Parathyroid adenoma (tissue), 2 donors: ENCODE data around the gene BCL2A1.

Experiments used
- H2AFZ ChIP-seq: fragments of 300-600 bp; sonication (generic); one replicate; pipeline ENCODE4 v1.7.0; 2017; ENCODE audit warnings: antibody characterized with exemption, mild to moderate bottlenecking
- H3K27ac ChIP-seq: fragments of 300-600 bp; sonication (generic); one replicate; pipeline ENCODE4 v1.7.0; 2017
- H3K27me3 ChIP-seq: fragments of 300-600 bp; sonication (generic); one replicate; pipeline ENCODE4 v1.7.0; 2017; ENCODE audit warnings: low read length; ENCODE audit not compliant: control insufficient read depth, insufficient read depth
- H3K36me3 ChIP-seq: fragments of 300-600 bp; sonication (generic); one replicate; pipeline ENCODE4 v1.7.0; 2017; ENCODE audit warnings: low read length; ENCODE audit not compliant: control insufficient read depth, insufficient read depth
- H3K4me1 ChIP-seq: fragments of 300-600 bp; sonication (generic); one replicate; pipeline ENCODE4 v1.7.0; 2017; ENCODE audit warnings: control low read depth
- H3K4me2 ChIP-seq: fragments of 300-600 bp; sonication (generic); one replicate; pipeline ENCODE4 v1.7.0; 2017; ENCODE audit warnings: low read length
- H3K4me3 ChIP-seq: fragments of 300-600 bp; sonication (generic); one replicate; pipeline ENCODE4 v1.7.0; 2017; ENCODE audit warnings: low read depth, low read length
- H3K79me2 ChIP-seq: fragments of 300-600 bp; sonication (generic); one replicate; pipeline ENCODE4 v1.7.0; 2017; ENCODE audit warnings: control low read depth
- H3K9ac ChIP-seq: fragments of 300-600 bp; sonication (generic); one replicate; pipeline ENCODE4 v1.7.0; 2017; ENCODE audit warnings: mild to moderate bottlenecking
- H3K9me3 ChIP-seq: fragments of 300-600 bp; sonication (generic); one replicate; pipeline ENCODE4 v1.7.0; 2017; ENCODE audit warnings: low read length; ENCODE audit not compliant: control insufficient read depth
- TF ChIP-seq, protein P1 (sequence below): fragments of 300-600 bp; sonication (generic); IDR thresholded peaks from one replicate; pipeline ENCODE4 v1.7.0; 2017; ENCODE audit warnings: antibody characterized with exemption, mild to moderate bottlenecking
- donor health status: primary hyperparathyroidism.

BCL2A1 gene

DNA sequence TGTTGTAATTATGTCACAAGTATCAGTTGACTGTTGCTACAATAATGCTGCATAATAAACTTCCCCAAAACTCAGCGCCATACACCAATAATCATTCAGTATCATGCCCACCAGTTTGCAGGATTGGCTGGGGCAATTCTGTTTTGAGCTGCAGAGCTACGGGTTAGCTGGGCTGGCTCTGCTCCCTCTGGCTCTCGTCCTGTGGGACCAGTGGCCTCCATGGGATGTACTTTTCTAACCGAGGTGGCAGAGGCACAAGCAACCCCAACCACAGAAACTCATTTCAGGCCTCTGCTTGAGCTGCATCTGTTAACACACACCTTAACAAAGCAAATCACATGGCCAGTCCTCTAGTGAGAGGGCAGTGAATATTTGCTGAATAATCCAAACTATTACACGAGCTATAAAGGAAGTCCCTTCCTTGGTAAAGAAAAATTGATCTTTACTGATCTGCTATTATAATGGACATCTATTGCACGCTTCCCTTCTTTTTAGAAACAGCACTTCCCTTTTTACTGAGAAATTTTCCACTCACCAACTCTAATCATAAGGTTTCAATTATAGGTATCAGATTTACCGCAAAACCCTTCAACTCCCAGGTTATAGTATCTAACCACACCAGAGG is 10.9 kb upstream of the BCL2A1 start:
- H3K9ac ChIP-seq = no peak overlapping the region
- no peaks in the 10 kb centered on the region for H3K9me3 ChIP-seq
- H3K27ac ChIP-seq = no peak overlapping the region
- H3K36me3 ChIP-seq = no peaks in the 10 kb centered on the region
- no peak overlapping the region for H3K4me3 ChIP-seq
- no peaks in the 10 kb centered on the region for H3K79me2 ChIP-seq
- no peak overlapping the region for H3K4me2 ChIP-seq
- H3K4me1 ChIP-seq = no peaks in the 10 kb centered on the region
- TF ChIP-seq, protein P1, sequence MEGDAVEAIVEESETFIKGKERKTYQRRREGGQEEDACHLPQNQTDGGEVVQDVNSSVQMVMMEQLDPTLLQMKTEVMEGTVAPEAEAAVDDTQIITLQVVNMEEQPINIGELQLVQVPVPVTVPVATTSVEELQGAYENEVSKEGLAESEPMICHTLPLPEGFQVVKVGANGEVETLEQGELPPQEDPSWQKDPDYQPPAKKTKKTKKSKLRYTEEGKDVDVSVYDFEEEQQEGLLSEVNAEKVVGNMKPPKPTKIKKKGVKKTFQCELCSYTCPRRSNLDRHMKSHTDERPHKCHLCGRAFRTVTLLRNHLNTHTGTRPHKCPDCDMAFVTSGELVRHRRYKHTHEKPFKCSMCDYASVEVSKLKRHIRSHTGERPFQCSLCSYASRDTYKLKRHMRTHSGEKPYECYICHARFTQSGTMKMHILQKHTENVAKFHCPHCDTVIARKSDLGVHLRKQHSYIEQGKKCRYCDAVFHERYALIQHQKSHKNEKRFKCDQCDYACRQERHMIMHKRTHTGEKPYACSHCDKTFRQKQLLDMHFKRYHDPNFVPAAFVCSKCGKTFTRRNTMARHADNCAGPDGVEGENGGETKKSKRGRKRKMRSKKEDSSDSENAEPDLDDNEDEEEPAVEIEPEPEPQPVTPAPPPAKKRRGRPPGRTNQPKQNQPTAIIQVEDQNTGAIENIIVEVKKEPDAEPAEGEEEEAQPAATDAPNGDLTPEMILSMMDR = no peak
- H3K27me3 ChIP-seq = no peaks in the 10 kb centered on the region
- no peak overlapping the region for H2AFZ ChIP-seq

DNA sequence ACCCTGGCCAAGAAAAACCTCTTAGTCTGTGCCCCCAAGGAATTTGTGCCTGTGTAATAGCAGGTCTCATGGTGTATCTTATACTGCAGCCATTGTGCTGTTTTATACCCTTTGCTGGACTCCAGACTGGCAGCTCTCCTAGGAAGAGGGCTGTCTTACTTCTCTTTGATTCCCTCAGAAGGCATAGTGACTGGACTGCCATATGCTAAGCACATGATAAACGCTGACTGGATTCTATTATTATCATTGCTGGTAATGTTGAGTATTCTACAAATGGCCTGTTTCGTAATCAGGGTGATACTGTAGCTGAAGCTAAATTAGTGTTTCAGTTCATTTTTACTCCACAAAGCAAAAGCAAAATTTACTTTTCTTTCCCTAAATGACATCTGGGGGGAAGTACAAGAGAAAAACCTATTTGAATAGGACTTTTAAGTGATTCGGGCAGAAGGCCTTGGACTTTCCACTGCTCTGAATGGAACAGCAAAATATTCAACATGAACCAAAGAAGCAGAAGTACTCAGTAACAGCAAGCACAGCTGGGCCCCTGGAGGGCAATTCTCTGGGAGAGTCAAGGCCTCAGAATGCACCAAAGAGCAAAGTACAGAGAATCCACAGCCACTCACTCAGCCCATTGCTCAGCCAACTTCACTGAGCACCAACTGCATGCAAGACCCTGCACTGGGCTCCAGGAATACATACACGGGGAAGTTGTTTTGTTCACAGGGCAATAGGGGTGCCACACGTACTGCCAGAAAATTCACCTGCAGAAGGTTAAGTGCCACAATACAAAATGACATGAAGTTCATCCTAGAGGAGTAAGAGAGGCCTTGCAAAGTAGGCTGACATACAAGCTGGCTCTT is 7.9 kb upstream of the BCL2A1 start:
- Histone ChIP-seq H3K4me3 (no peak overlapping the region), H3K9ac (no peak overlapping the region), H3K9me3 (no peaks in the 10 kb centered on the region), H3K79me2 (no peaks in the 10 kb centered on the region), H3K27ac (no peak overlapping the region), H3K36me3 (no peaks in the 10 kb centered on the region), H2AFZ (no peak overlapping the region), H3K4me2 (no peak overlapping the region), H3K27me3 (no peaks in the 10 kb centered on the region), H3K4me1 (no peaks in the 10 kb centered on the region)
- TF ChIP-seq, protein P1 = no peak

DNA sequence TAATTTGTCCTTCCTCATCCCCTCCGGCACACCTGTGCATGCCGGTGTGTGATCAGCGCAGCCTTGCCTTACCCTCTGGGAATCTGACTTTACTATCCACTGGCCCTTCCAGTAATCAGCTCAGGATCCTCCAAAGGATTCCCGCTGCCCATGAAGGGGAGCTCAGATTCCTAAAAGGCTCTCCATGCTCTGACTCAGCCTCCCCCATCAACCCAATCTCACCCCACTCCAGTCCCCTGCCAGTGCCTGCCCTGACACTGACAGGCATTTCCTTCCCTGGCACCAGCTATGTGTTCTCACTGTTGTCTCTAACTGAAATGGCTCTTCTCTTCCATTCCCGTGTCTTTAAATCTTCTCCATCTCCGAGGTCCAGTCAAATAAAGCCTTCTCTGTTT is 7.3 kb upstream of the BCL2A1 start:
- no peak overlapping the region for H3K27ac ChIP-seq
- TF ChIP-seq, protein P1 = no peak
- H2AFZ ChIP-seq = no peak overlapping the region
- no peaks in the 10 kb centered on the region for H3K9me3 ChIP-seq
- no peaks in the 10 kb centered on the region for H3K36me3 ChIP-seq
- no peak overlapping the region for H3K4me2 ChIP-seq
- no peak overlapping the region for H3K4me3 ChIP-seq
- no peak overlapping the region for H3K9ac ChIP-seq
- H3K27me3 ChIP-seq = no peaks in the 10 kb centered on the region
- no peaks in the 10 kb centered on the region for H3K79me2 ChIP-seq
- no peaks in the 10 kb centered on the region for H3K4me1 ChIP-seq

DNA sequence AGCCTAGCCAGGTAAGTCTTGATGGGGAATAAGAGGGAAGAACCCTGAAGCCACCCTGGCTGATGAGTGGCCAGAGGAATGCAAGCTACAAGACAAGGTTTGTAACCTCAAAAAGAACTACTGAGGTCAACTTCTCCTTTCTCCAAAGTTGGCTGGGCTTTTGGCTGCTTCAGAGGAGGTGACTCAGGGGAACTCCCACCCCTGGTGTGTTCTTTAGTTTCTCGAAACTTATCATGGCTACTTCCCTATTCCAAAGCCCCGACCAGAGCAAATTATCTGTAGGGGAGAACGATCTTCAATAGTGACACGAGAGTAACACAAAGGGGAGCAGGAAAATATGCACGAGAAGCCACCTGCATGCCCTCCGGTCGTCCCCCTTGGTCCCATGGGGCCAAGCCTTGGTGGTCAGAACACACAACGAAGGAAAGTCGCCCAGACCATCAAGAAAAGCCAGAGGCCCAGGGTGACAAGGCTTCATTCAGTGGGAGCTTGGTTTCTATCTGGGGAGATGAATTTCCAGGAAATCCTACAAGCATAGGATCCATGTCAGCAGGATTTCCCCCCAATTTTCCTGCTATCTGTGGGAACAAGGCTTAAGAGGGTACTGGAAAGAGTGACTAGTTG is 6.5 kb upstream of the BCL2A1 start:
- Histone ChIP-seq H3K27ac (no peak overlapping the region), H3K4me1 (no peaks in the 10 kb centered on the region)
- TF ChIP-seq, protein P1 = no peak

More for the DNA sequence above, 6.5 kb upstream of the BCL2A1 start:
- no peak overlapping the region for H3K4me3 ChIP-seq
- no peaks in the 10 kb centered on the region for H3K79me2 ChIP-seq
- H3K27me3 ChIP-seq = no peaks in the 10 kb centered on the region
- H3K36me3 ChIP-seq = no peaks in the 10 kb centered on the region
- H3K9ac ChIP-seq = no peak overlapping the region
- no peak overlapping the region for H3K4me2 ChIP-seq
- H3K9me3 ChIP-seq = no peaks in the 10 kb centered on the region
- H2AFZ ChIP-seq = no peak overlapping the region
